ENCODE data around the gene FUCA1. TPM values are rescaled to one million over a fixed set of nuclear protein-coding genes. Genes with fewer than 3 reads are reported as not detected.
"Not testable (repeated sequence)": the region's sequence is repeated elsewhere in the genome, so short reads cannot be mapped to it uniquely, and the experiment has no call there.

The FUCA1 gene
- total and polyA plus RNA-seq, 2 experiments from 2014 or later = 11.5 to 13.3 TPM

DNA sequence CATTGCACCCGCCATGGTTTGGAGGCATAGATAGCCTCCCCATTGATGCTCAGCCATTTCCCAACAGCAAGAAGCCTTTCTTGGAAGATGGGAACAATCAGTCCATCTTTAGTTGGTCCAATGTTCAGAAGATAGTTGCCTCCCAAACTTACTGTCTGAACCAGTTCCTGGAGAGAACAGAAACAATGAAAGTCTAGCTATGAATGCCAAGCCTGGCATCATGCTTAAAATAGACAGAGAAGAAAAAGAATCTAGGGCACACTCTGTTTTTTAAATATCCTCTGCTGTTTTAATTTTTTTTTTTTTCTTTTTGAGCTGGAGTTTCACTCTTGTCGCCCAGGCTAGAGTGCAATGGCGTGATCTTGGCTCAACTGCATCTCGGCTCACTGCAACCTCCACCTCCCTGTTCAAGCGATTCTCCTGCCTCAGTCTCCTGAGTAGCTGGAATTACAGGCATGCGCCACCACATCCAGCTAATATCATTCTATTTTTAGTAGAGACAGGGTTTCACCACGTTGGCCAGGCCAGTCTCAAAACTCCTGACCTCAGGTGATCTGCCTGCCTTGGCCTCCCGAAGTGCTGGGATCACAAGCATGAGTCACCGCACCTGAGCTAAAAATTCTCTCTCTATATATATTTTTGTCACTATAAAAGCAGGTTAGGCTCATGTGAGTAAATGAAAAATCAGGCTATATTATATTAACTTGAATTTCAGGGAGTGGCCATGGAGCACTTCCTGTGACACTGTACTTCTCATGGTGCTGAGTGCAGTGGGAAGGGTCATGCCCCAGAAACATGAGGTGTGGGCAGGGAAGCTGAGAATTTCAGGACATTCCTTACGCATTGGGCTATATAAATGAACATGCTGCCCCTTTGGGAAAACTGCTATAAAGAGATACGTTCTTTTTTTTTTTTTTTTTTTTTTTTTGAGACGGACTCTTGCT is 19.1 kb downstream of the FUCA1 start:
- no peaks in the 10 kb centered on the region for H4K20me1 ChIP-seq (ENCODE audit: insufficient read depth)
- H3K36me3 ChIP-seq (ENCODE audit: low read depth) = no peaks in the 10 kb centered on the region
- H3K4me2 ChIP-seq (ENCODE audit: unreplicated experiment) = no peak overlapping the region
- in situ Hi-C loops (cut with MboI) = no loop called here
- H3K27me3 ChIP-seq (replicated peaks; ENCODE audit: insufficient read depth) = no peaks in the 10 kb centered on the region
- no peaks in the 10 kb centered on the region for H3K4me1 ChIP-seq (ENCODE audit: insufficient read depth)
- no peaks in the 10 kb centered on the region for H3K9me2 ChIP-seq (ENCODE audit: insufficient read depth)
- H3K4me3 ChIP-seq = no peak overlapping the region
- no peaks in the 10 kb centered on the region for H3K9me3 ChIP-seq (ENCODE audit: low read depth)
- H3K9ac ChIP-seq = no peak overlapping the region
- WGBS, 2 experiments (ENCODE audit: low coverage in 1 of 2, low lambda C conversion rate in 2 of 2, missing lambda C conversion rate in 2 of 2) = 87 to 89% methylated on average over 11 to 12 of the region's 12 CpGs
- H2AFZ ChIP-seq = no peak overlapping the region
- no peaks in the 10 kb centered on the region for H3K79me2 ChIP-seq (ENCODE audit: insufficient read depth)
- no peak overlapping the region for H3K27ac ChIP-seq
- TF ChIP-seq EZH2phosphoT487 (IDR thresholded peaks at IDR 0.05; ENCODE audit: insufficient read depth, low read depth) = no peak
- TF ChIP-seq EZH2 (IDR thresholded peaks at IDR 0.05; ENCODE audit: insufficient read depth, poor library complexity, severe bottlenecking) = no peak
- H3F3A ChIP-seq (ENCODE audit: insufficient read depth) = no peaks in the 10 kb centered on the region
- no peak for DNase-seq

DNA sequence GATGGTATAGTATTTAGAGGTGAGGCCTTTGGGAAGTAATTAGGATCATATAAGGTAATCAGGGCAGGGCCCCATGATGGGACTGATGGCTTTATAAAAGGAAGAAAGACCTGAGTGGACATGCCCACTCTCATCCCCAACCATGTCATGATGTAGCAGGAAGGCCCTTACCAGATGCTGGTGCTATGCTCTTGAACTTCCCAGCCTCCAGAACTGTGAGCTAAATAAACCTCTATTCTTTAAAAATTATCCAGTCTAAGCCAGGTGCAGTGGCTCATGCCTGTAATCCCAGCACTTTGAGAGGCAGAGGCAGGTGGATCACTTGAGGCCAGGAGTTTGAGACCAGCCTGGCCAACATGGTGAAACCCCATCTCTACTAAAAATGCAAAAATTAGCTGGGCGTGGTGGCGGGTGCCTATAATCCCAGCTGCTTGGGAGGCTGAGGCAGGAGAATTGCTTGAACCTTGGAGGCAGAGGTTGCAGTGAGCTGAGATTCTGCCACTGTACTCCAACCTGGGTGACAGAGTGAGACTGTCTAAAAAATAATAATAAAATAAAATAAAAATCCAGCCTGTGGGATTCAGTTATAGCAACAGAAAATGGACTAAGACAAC is 20.5 kb downstream of the FUCA1 start:
- DNase-seq; H3F3A ChIP-seq (ENCODE audit: insufficient read depth); H3K4me3 ChIP-seq; H4K20me1 ChIP-seq (ENCODE audit: insufficient read depth); H3K9me3 ChIP-seq (ENCODE audit: low read depth); H3K4me2 ChIP-seq (ENCODE audit: unreplicated experiment); H3K79me2 ChIP-seq (ENCODE audit: insufficient read depth); H3K9ac ChIP-seq; H3K27ac ChIP-seq; in situ Hi-C loops (cut with MboI); H3K27me3 ChIP-seq (replicated peaks; ENCODE audit: insufficient read depth); H3K36me3 ChIP-seq (ENCODE audit: low read depth); H2AFZ ChIP-seq; H3K9me2 ChIP-seq (ENCODE audit: insufficient read depth); H3K4me1 ChIP-seq (ENCODE audit: insufficient read depth): not testable (repeated sequence)
- WGBS, 2 experiments (ENCODE audit: low coverage in 1 of 2, low lambda C conversion rate in 2 of 2, missing lambda C conversion rate in 2 of 2) = 77 to 85% methylated on average over 2 of the region's 2 CpGs

DNA sequence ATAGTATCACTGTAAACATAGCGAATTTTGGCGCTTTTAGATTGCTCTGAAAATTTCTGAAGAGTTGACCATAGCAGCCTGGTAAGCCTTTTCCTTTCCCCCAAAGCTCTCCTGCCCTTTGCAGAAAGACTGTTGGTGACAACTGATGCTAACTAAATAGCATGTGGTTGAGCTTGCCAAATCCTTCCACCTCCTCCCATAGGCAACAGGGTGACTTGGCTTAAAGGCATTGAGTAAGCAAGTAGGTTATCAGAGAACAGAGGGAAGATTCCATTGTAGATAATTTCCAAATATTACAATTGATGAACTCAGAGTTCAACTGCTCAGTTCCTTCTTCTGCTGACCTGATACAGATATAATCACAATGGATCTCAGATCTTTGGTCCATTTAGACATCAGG is 22.9 kb downstream of the FUCA1 start:
- no peak for TF ChIP-seq EZH2phosphoT487 (IDR thresholded peaks at IDR 0.05; ENCODE audit: insufficient read depth, low read depth)
- no peak for TF ChIP-seq EZH2 (IDR thresholded peaks at IDR 0.05; ENCODE audit: insufficient read depth, poor library complexity, severe bottlenecking)
- H3K27ac ChIP-seq = no peak overlapping the region
- H4K20me1 ChIP-seq (ENCODE audit: insufficient read depth) = no peaks in the 10 kb centered on the region
- H3K9ac ChIP-seq = no peak overlapping the region
- in situ Hi-C loops (cut with MboI) = no loop called here
- no peaks in the 10 kb centered on the region for H3K9me3 ChIP-seq (ENCODE audit: low read depth)
- H3K36me3 ChIP-seq (ENCODE audit: low read depth) = no peaks in the 10 kb centered on the region
- WGBS, 2 experiments (ENCODE audit: low coverage in 1 of 2, low lambda C conversion rate in 2 of 2, missing lambda C conversion rate in 2 of 2) = 86 to 95% methylated on average over 2 of the region's 2 CpGs
- H3F3A ChIP-seq (ENCODE audit: insufficient read depth) = no peaks in the 10 kb centered on the region
- no peaks in the 10 kb centered on the region for H3K79me2 ChIP-seq (ENCODE audit: insufficient read depth)
- H3K4me1 ChIP-seq (ENCODE audit: insufficient read depth) = no peaks in the 10 kb centered on the region
- DNase-seq = peak; percentile 19
- no peak overlapping the region for H2AFZ ChIP-seq
- no peaks in the 10 kb centered on the region for H3K9me2 ChIP-seq (ENCODE audit: insufficient read depth)
- H3K27me3 ChIP-seq (replicated peaks; ENCODE audit: insufficient read depth) = 0 out of 2 replicates have a peak, but pooled peaks cover 11% of the 10 kb centered on the region
- H3K4me3 ChIP-seq = no peak overlapping the region
- no peak overlapping the region for H3K4me2 ChIP-seq (ENCODE audit: unreplicated experiment)

DNA sequence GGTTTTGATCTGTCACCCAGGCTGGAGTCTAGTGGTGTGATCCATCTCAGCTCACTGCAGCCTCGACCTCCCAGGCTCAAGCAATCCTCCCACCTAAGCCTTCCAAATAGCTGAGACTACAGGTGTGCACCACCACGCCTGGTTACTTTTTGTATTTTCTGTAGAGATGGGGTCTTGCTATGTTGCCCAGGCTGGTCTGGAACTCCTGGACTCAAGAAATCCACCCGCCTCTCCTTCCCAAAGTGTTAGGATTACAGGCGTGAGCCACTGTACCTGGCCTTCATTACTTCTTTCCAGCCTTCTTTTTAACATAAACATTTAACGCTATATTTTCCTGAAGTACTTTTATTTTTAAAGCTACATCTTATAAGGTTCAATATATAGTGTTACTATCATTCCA is 24.4 kb downstream of the FUCA1 start:
- Histone ChIP-seq H3F3A (ENCODE audit: insufficient read depth) (no peaks in the 10 kb centered on the region), H3K9me3 (ENCODE audit: low read depth) (no peaks in the 10 kb centered on the region), H3K79me2 (ENCODE audit: insufficient read depth) (no peaks in the 10 kb centered on the region), H3K27ac (no peak overlapping the region), H4K20me1 (ENCODE audit: insufficient read depth) (no peaks in the 10 kb centered on the region), H3K4me1 (ENCODE audit: insufficient read depth) (peaks cover 4% of the 10 kb centered on the region; the same call in 1 of the 2 replicates), H2AFZ (no peak overlapping the region), H3K9me2 (ENCODE audit: insufficient read depth) (no peaks in the 10 kb centered on the region), H3K27me3 (replicated peaks; ENCODE audit: insufficient read depth) (0 out of 2 replicates have a peak, but pooled peaks cover 11% of the 10 kb centered on the region), H3K4me3 (no peak overlapping the region), H3K4me2 (ENCODE audit: unreplicated experiment) (no peak overlapping the region), H3K9ac (no peak overlapping the region), H3K36me3 (ENCODE audit: low read depth) (no peaks in the 10 kb centered on the region)
- in situ Hi-C loops (cut with MboI) = no loop called here
- no peak for TF ChIP-seq EZH2phosphoT487 (IDR thresholded peaks at IDR 0.05; ENCODE audit: insufficient read depth, low read depth)
- no peak for TF ChIP-seq EZH2 (IDR thresholded peaks at IDR 0.05; ENCODE audit: insufficient read depth, poor library complexity, severe bottlenecking)
- DNase-seq = no peak
- 57 to 66% methylated on average over 5 of the region's 5 CpGs for WGBS, 2 experiments (ENCODE audit: low coverage in 1 of 2, low lambda C conversion rate in 2 of 2, missing lambda C conversion rate in 2 of 2)
